Measurements from ENCODE around the gene PPM1H. TPM values are rescaled to one million over a fixed set of nuclear protein-coding genes. Genes with fewer than 3 reads are reported as not detected.

Gene PPM1H
- total RNA-seq, 5 donors from 2014 or later (not counting 1 experiment from before 2014, with no cell fraction given), result 0.18 to 0.82 (median 0.42) TPM

- ATAC-seq (replicated peaks in 1 of 4) (no peak), DNase-seq (no peak)
- H3K4me1 ChIP-seq (ENCODE audit: control insufficient read depth in 1 of 2, extremely low read depth in 1 of 2, insufficient read depth in 2 of 2, low read length in 2 of 2), result peaks cover 4 to 11% of the 10 kb centered on the region in 2 experiments
- ChIA-PET CTCF (interaction anchor here (0.6 to 1.6 kb wide), 4 partner anchors 11 to 1783 kb away, joined by 3 to 6 read pairs (median 3); no protein-coding TSS in a partner anchor), POLR2A (interaction anchor here in 1 of 2 donors (0.5 kb wide), 1 partner anchor 342 kb away, joined by 3 read pairs; no protein-coding TSS in a partner anchor)
- Mint-ChIP-seq H3K9me3 (no peaks in the 10 kb centered on the region), H3K36me3 (no peaks in the 10 kb centered on the region), H3K27ac (no peak overlapping the region), H3K4me1 (peaks cover 35 to 41% (median 36%) of the 10 kb centered on the region in 3 donors), H3K27me3 (no peaks in the 10 kb centered on the region), H3K4me3 (no peak overlapping the region)
- 100% methylated on average over 1 of the region's 1 CpG for WGBS (ENCODE audit: insufficient coverage)
- H3K9me3 ChIP-seq, result no peaks in the 10 kb centered on the region
- H3K27me3 ChIP-seq (replicated peaks in 1 of 2; ENCODE audit: control insufficient read depth in 2 of 2, extremely low read depth in 1 of 2, insufficient read depth in 2 of 2, low read length in 1 of 2), result no peaks in the 10 kb centered on the region
- no peak overlapping the region for H3K4me3 ChIP-seq (ENCODE audit: control insufficient read depth in 1 of 2, extremely low read depth in 1 of 2, low read length in 1 of 2)
- H3K27ac ChIP-seq (ENCODE audit: low read length), result no peak overlapping the region
- no peaks in the 10 kb centered on the region for H3K36me3 ChIP-seq (ENCODE audit: control insufficient read depth in 2 of 2, extremely low read depth in 1 of 2, insufficient read depth in 1 of 2, low read length in 1 of 2)
Measured at GRCh38 chr12:62606654-62607053, 328.3 kb downstream of the PPM1H start.

- no peak overlapping the region for H3K27ac Mint-ChIP-seq
- H3K9me3 Mint-ChIP-seq, result no peaks in the 10 kb centered on the region
- ATAC-seq (replicated peaks in 1 of 4) (no peak), DNase-seq (no peak)
- H3K4me1 ChIP-seq (ENCODE audit: control insufficient read depth in 1 of 2, extremely low read depth in 1 of 2, insufficient read depth in 2 of 2, low read length in 2 of 2), result peaks cover 4 to 11% of the 10 kb centered on the region in 2 experiments
- ChIA-PET CTCF (interaction anchor here (0.6 to 1.6 kb wide), 2 partner anchors 45 to 191 kb away, joined by 3 to 6 read pairs; no protein-coding TSS in a partner anchor), POLR2A (interaction anchor here (0.5 to 1.1 kb wide), 2 partner anchors 13 to 342 kb away, joined by 3 to 4 read pairs; no protein-coding TSS in a partner anchor)
- H3K4me1 Mint-ChIP-seq, result peaks cover 38 to 41% (median 40%) of the 10 kb centered on the region in 3 donors
- no peak overlapping the region for H3K4me3 Mint-ChIP-seq
- H3K27ac ChIP-seq (ENCODE audit: low read length), result no peak overlapping the region
- no peak overlapping the region for H3K4me3 ChIP-seq (ENCODE audit: control insufficient read depth in 1 of 2, extremely low read depth in 1 of 2, low read length in 1 of 2)
- H3K9me3 ChIP-seq, result no peaks in the 10 kb centered on the region
- H3K36me3 ChIP-seq (ENCODE audit: control insufficient read depth in 2 of 2, extremely low read depth in 1 of 2, insufficient read depth in 1 of 2, low read length in 1 of 2), result no peaks in the 10 kb centered on the region
- H3K36me3 Mint-ChIP-seq, result no peaks in the 10 kb centered on the region
- H3K27me3 ChIP-seq (replicated peaks in 1 of 2; ENCODE audit: control insufficient read depth in 2 of 2, extremely low read depth in 1 of 2, insufficient read depth in 2 of 2, low read length in 1 of 2), result no peaks in the 10 kb centered on the region
- 90% methylated on average over 2 of the region's 2 CpGs for WGBS (ENCODE audit: insufficient coverage)
- H3K27me3 Mint-ChIP-seq, result no peaks in the 10 kb centered on the region
Measured at GRCh38 chr12:62605981-62606380, 329.0 kb downstream of the PPM1H start.

- Histone ChIP-seq H3K4me1 (ENCODE audit: control insufficient read depth in 1 of 2, extremely low read depth in 1 of 2, insufficient read depth in 2 of 2, low read length in 2 of 2) (peaks cover 4 to 11% of the 10 kb centered on the region in 2 experiments), H3K27me3 (replicated peaks in 1 of 2; ENCODE audit: control insufficient read depth in 2 of 2, extremely low read depth in 1 of 2, insufficient read depth in 2 of 2, low read length in 1 of 2) (no peaks in the 10 kb centered on the region), H3K4me3 (ENCODE audit: control insufficient read depth in 1 of 2, extremely low read depth in 1 of 2, low read length in 1 of 2) (peak overlapping the region in 1 of 2 donors; percentile 94), H3K9me3 (no peaks in the 10 kb centered on the region), H3K36me3 (ENCODE audit: control insufficient read depth in 2 of 2, extremely low read depth in 1 of 2, insufficient read depth in 1 of 2, low read length in 1 of 2) (no peaks in the 10 kb centered on the region), H3K27ac (ENCODE audit: low read length) (peak overlapping the region; percentile 100)
- Mint-ChIP-seq H3K36me3 (no peaks in the 10 kb centered on the region), H3K27ac (peak overlapping the region in 1 of 2 donors; percentile 51), H3K27me3 (no peaks in the 10 kb centered on the region), H3K4me1 (peaks cover 38 to 41% (median 40%) of the 10 kb centered on the region in 3 donors), H3K9me3 (no peaks in the 10 kb centered on the region), H3K4me3 (peak overlapping the region; percentile 80 to 97 (median 90))
- ChIA-PET POLR2A (interaction anchor here in 1 of 2 donors (1.1 kb wide), 1 partner anchor 12 kb away, joined by 4 read pairs; no protein-coding TSS in a partner anchor), CTCF (no interaction called here)
- WGBS (ENCODE audit: insufficient coverage), result no CpG with 5 or more reads among the region's 4 CpGs
- ATAC-seq (replicated peaks in 1 of 4) (no peak), DNase-seq (peak in 7 of 35 experiments; percentile 1 to 49 (median 7))
Measured at GRCh38 chr12:62604871-62605270, 330.1 kb downstream of the PPM1H start.

GRCh38 chr12:62604373-62604772, 330.6 kb downstream of the PPM1H start:
- POLR2A ChIA-PET, result interaction anchor here in 1 of 2 donors (0.6 to 2.0 kb wide), 6 partner anchors 12 to 345 kb away, joined by 3 to 13 read pairs (median 6); partner anchors contain the start of gene MON2
- CTCF ChIA-PET, result interaction anchor here (0.6 to 1.9 kb wide), 2 partner anchors 137 to 220 kb away, joined by 4 to 6 read pairs; partner anchors contain the start of gene MON2 (in 1 of the 2)
- no peaks in the 10 kb centered on the region for H3K9me3 Mint-ChIP-seq

GRCh38 chr12:62603811-62604098, 331.2 kb downstream of the PPM1H start:
- CTCF ChIA-PET, result interaction anchor here (0.6 to 1.9 kb wide), 5 partner anchors 51 to 219 kb away, joined by 3 to 6 read pairs (median 4); partner anchors contain the start of gene MON2 (in 1 of the 2)
- ATAC-seq (replicated peaks in 1 of 4) (no peak), DNase-seq (no peak)
- H3K27me3 Mint-ChIP-seq, result no peaks in the 10 kb centered on the region
- POLR2A ChIA-PET, result interaction anchor here (0.6 to 2.0 kb wide), 7 partner anchors 11 to 344 kb away, joined by 3 to 13 read pairs (median 4); partner anchors contain the start of gene MON2 (in 1 of the 2)
- H3K4me1 Mint-ChIP-seq, result peaks cover 33 to 40% (median 38%) of the 10 kb centered on the region in 3 donors
- peak overlapping the region; percentile 80 to 97 (median 90) for H3K4me3 Mint-ChIP-seq
- Histone ChIP-seq H3K27me3 (replicated peaks in 1 of 2; ENCODE audit: control insufficient read depth in 2 of 2, extremely low read depth in 1 of 2, insufficient read depth in 2 of 2, low read length in 1 of 2) (no peaks in the 10 kb centered on the region), H3K9me3 (no peaks in the 10 kb centered on the region), H3K36me3 (ENCODE audit: control insufficient read depth in 2 of 2, extremely low read depth in 1 of 2, insufficient read depth in 1 of 2, low read length in 1 of 2) (no peaks in the 10 kb centered on the region), H3K4me1 (ENCODE audit: control insufficient read depth in 1 of 2, extremely low read depth in 1 of 2, insufficient read depth in 2 of 2, low read length in 2 of 2) (peaks cover 4 to 11% of the 10 kb centered on the region in 2 experiments), H3K27ac (ENCODE audit: low read length) (peak overlapping the region; percentile 100), H3K4me3 (ENCODE audit: control insufficient read depth in 1 of 2, extremely low read depth in 1 of 2, low read length in 1 of 2) (peak overlapping the region; percentile 84 to 94)
- no peaks in the 10 kb centered on the region for H3K36me3 Mint-ChIP-seq
- no peaks in the 10 kb centered on the region for H3K9me3 Mint-ChIP-seq
- WGBS (ENCODE audit: insufficient coverage), result 2% methylated on average over 10 of the region's 14 CpGs
- H3K27ac Mint-ChIP-seq, result peak overlapping the region; percentile 83 to 86

More at GRCh38 chr12:62604373-62604772, 330.6 kb downstream of the PPM1H start:
- Mint-ChIP-seq H3K4me3 (peak overlapping the region; percentile 80 to 97 (median 90)), H3K4me1 (peaks cover 37 to 40% (median 38%) of the 10 kb centered on the region in 3 donors), H3K27ac (peak overlapping the region; percentile 83 to 86), H3K27me3 (no peaks in the 10 kb centered on the region), H3K36me3 (no peaks in the 10 kb centered on the region)
- no CpG with 5 or more reads among the region's 1 CpG for WGBS (ENCODE audit: insufficient coverage)
- H3K4me1 ChIP-seq (ENCODE audit: control insufficient read depth in 1 of 2, extremely low read depth in 1 of 2, insufficient read depth in 2 of 2, low read length in 2 of 2), result peaks cover 4 to 11% of the 10 kb centered on the region in 2 experiments
- DNase-seq (peak in 1 of 35 experiments; percentile 32), ATAC-seq (replicated peaks in 1 of 4) (no peak)
- H3K4me3 ChIP-seq (ENCODE audit: control insufficient read depth in 1 of 2, extremely low read depth in 1 of 2, low read length in 1 of 2), result peak overlapping the region in 1 of 2 donors; percentile 94
- H3K27ac ChIP-seq (ENCODE audit: low read length), result peak overlapping the region; percentile 100
- no peaks in the 10 kb centered on the region for H3K27me3 ChIP-seq (replicated peaks in 1 of 2; ENCODE audit: control insufficient read depth in 2 of 2, extremely low read depth in 1 of 2, insufficient read depth in 2 of 2, low read length in 1 of 2)
- no peaks in the 10 kb centered on the region for H3K36me3 ChIP-seq (ENCODE audit: control insufficient read depth in 2 of 2, extremely low read depth in 1 of 2, insufficient read depth in 1 of 2, low read length in 1 of 2)
- no peaks in the 10 kb centered on the region for H3K9me3 ChIP-seq

GRCh38 chr12:62603061-62603810, 331.7 kb downstream of the PPM1H start:
- H3K27ac Mint-ChIP-seq, result peak overlapping the region; percentile 98

More at GRCh38 chr12:62603061-62603810, 331.7 kb downstream of the PPM1H start:
- Mint-ChIP-seq H3K36me3 (no peaks in the 10 kb centered on the region), H3K4me1 (peaks cover 33 to 40% (median 38%) of the 10 kb centered on the region in 3 donors), H3K9me3 (no peaks in the 10 kb centered on the region), H3K27me3 (no peaks in the 10 kb centered on the region), H3K4me3 (peak overlapping the region; percentile 80 to 97 (median 90))
- POLR2A ChIA-PET, result interaction anchor here (0.6 to 2.0 kb wide), 10 partner anchors 11 to 1619 kb away, joined by 3 to 13 read pairs (median 4); partner anchors contain the start of genes KICS2 (in 1 of the 2) and MON2 (in 1 of the 2)
- ATAC-seq (replicated peaks in 1 of 4), result peak; percentile 67 to 83 (median 80)
- DNase-seq, result peak; percentile 64 to 89 (median 76)
- peaks cover 4 to 11% of the 10 kb centered on the region in 2 experiments for H3K4me1 ChIP-seq (ENCODE audit: control insufficient read depth in 1 of 2, extremely low read depth in 1 of 2, insufficient read depth in 2 of 2, low read length in 2 of 2)
- no peaks in the 10 kb centered on the region for H3K27me3 ChIP-seq (replicated peaks in 1 of 2; ENCODE audit: control insufficient read depth in 2 of 2, extremely low read depth in 1 of 2, insufficient read depth in 2 of 2, low read length in 1 of 2)
- CTCF ChIA-PET, result interaction anchor here (0.6 to 1.9 kb wide), 4 partner anchors 51 to 181 kb away, joined by 3 to 6 read pairs (median 4); partner anchors contain the start of gene MON2 (in 1 of the 2)
- H3K9me3 ChIP-seq, result no peaks in the 10 kb centered on the region
- under 1% methylated on average over 89 of the region's 94 CpGs for WGBS (ENCODE audit: insufficient coverage)
- H3K4me3 ChIP-seq (ENCODE audit: control insufficient read depth in 1 of 2, extremely low read depth in 1 of 2, low read length in 1 of 2), result peak overlapping the region; percentile 84 to 94
- peak overlapping the region; percentile 100 for H3K27ac ChIP-seq (ENCODE audit: low read length)
- H3K36me3 ChIP-seq (ENCODE audit: control insufficient read depth in 2 of 2, extremely low read depth in 1 of 2, insufficient read depth in 1 of 2, low read length in 1 of 2), result no peaks in the 10 kb centered on the region
